Loucy (cell line): ENCODE data around the gene LRR1.
A peak's percentile ranks its signal among the peaks of the same experiment; 100 is the strongest.

ENCODE experiments used
- H2AFZ ChIP-seq: fragments of 200-600 bp; sonication (generic); 2 replicates; pipeline ENCODE4 v1.6.0; 2016; ENCODE audit warnings: antibody characterized with exemption, mild to moderate bottlenecking, low read length, moderate library complexity
- H3F3A ChIP-seq: fragments of 200-600 bp; 2 replicates; pipeline ENCODE4 v1.6.0; 2016; ENCODE audit warnings: antibody characterized with exemption, low read depth, mild to moderate bottlenecking
- H3K27me3 ChIP-seq: fragments of 200-600 bp; sonication (generic); 2 replicates; pipeline ENCODE4 v1.6.1; 2014; ENCODE audit warnings: low read length, mild to moderate bottlenecking; ENCODE audit not compliant: insufficient read depth, poor library complexity, severe bottlenecking
- H3K36me3 ChIP-seq: fragments of 200-600 bp; sonication (generic); 2 replicates; pipeline ENCODE4 v1.6.1; 2016; ENCODE audit warnings: low read length; ENCODE audit not compliant: insufficient read depth
- H3K4me1 ChIP-seq: fragments of 200-600 bp; sonication (generic); 2 replicates; pipeline ENCODE4 v1.5.1; 2014; ENCODE audit warnings: low read length, mild to moderate bottlenecking; ENCODE audit not compliant: insufficient read depth, poor library complexity, severe bottlenecking
- H3K4me2 ChIP-seq: fragments of 200-600 bp; sonication (generic); 2 replicates; pipeline ENCODE4 v1.6.0; 2014; ENCODE audit warnings: antibody characterized with exemption, low read length, low read depth, mild to moderate bottlenecking; ENCODE audit not compliant: poor library complexity, severe bottlenecking
- H3K4me3 ChIP-seq: fragments of 200-600 bp; sonication (generic); 2 replicates; pipeline ENCODE4 v1.5.1; 2014; ENCODE audit warnings: low read length, mild to moderate bottlenecking, mixed read lengths; ENCODE audit not compliant: poor library complexity, severe bottlenecking
- H3K79me2 ChIP-seq: fragments of 200-600 bp; sonication (generic); 2 replicates; pipeline ENCODE4 v1.6.1; 2014; ENCODE audit warnings: low read length; ENCODE audit not compliant: insufficient read depth
- H3K9ac ChIP-seq: fragments of 200-600 bp; sonication (generic); 2 replicates; pipeline ENCODE4 v1.6.0; 2014; ENCODE audit warnings: mild to moderate bottlenecking, low read depth, low read length, moderate library complexity; ENCODE audit not compliant: poor library complexity, severe bottlenecking
- H3K9me2 ChIP-seq: fragments of 200-600 bp; sonication (generic); replicated peaks from 2 replicates; pipeline ENCODE4 v1.6.1; 2016; ENCODE audit warnings: low read depth, low read length, mixed read lengths
- H3K9me3 ChIP-seq: fragments of 200-600 bp; sonication (generic); 2 replicates; pipeline ENCODE4 v1.6.1; 2014; ENCODE audit warnings: mild to moderate bottlenecking, antibody characterized with exemption, low read length, low read depth; ENCODE audit not compliant: insufficient read depth
- H4K20me1 ChIP-seq: fragments of 200-600 bp; sonication (generic); 2 replicates; pipeline ENCODE4 v1.6.0; 2014; ENCODE audit warnings: antibody characterized with exemption, low read length, mild to moderate bottlenecking; ENCODE audit not compliant: insufficient read depth, poor library complexity, severe bottlenecking
- EZH2phosphoT487 ChIP-seq: fragments of 200-600 bp; IDR thresholded peaks from 2 replicates; pipeline ENCODE4 v1.6.1; 2018; ENCODE audit warnings: antibody characterized with exemption, mild to moderate bottlenecking, moderate library complexity, borderline replicate concordance
- TF ChIP-seq, protein P1 (sequence below): fragments of 200-600 bp; sonication (generic); conservative IDR thresholded peaks from 2 replicates; pipeline ENCODE4 v1.5.1; 2014; ENCODE audit warnings: mild to moderate bottlenecking, antibody characterized with exemption, low read length

Gene LRR1

GRCh38 chr14:49594347-49595091 lies 4.2 kb upstream of the LRR1 start:
- peaks cover 35% of the 10 kb centered on the region for H3K4me1 ChIP-seq
- H3K79me2 ChIP-seq: peaks cover 33% of the 10 kb centered on the region
- H3K9me2 ChIP-seq: no peaks in the 10 kb centered on the region
- H3K9ac ChIP-seq: peak overlapping the region; percentile 58
- H3K4me2 ChIP-seq: peak overlapping the region; percentile 61
- H3F3A ChIP-seq: 0 out of 2 replicates have a peak, but pooled peaks cover 7% of the 10 kb centered on the region
- no peaks in the 10 kb centered on the region for H3K9me3 ChIP-seq
- peak overlapping the region; percentile 34 for H3K4me3 ChIP-seq
- no peaks in the 10 kb centered on the region for H3K36me3 ChIP-seq
- no peaks in the 10 kb centered on the region for H3K27me3 ChIP-seq
- peak overlapping the region; percentile 6; the same call in 1 of the 2 replicates for H2AFZ ChIP-seq
- H4K20me1 ChIP-seq: no peaks in the 10 kb centered on the region
- no peak for TF ChIP-seq EZH2phosphoT487
- TF ChIP-seq, protein P1, sequence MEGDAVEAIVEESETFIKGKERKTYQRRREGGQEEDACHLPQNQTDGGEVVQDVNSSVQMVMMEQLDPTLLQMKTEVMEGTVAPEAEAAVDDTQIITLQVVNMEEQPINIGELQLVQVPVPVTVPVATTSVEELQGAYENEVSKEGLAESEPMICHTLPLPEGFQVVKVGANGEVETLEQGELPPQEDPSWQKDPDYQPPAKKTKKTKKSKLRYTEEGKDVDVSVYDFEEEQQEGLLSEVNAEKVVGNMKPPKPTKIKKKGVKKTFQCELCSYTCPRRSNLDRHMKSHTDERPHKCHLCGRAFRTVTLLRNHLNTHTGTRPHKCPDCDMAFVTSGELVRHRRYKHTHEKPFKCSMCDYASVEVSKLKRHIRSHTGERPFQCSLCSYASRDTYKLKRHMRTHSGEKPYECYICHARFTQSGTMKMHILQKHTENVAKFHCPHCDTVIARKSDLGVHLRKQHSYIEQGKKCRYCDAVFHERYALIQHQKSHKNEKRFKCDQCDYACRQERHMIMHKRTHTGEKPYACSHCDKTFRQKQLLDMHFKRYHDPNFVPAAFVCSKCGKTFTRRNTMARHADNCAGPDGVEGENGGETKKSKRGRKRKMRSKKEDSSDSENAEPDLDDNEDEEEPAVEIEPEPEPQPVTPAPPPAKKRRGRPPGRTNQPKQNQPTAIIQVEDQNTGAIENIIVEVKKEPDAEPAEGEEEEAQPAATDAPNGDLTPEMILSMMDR: no peak

DNA sequence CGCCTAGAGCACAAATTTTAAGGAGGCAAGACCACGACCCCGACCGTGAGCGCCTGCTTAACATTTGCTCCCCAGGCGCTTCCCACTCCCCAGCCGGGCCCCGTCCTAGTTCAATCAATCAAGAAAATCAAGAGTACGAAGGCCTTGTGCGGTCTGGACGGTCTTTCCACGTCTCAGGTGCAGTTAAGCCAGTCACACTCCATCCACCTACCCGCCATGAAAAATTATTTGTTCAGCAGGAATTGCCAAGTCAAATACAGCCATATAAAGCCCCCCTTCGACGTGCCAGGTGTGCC lies 603 bp upstream of the LRR1 start:
- no peaks in the 10 kb centered on the region for H3K9me2 ChIP-seq
- peak overlapping the region; percentile 97 for H3K9ac ChIP-seq
- no peaks in the 10 kb centered on the region for H3K27me3 ChIP-seq
- H2AFZ ChIP-seq: peak overlapping the region; percentile 79
- peaks cover 53% of the 10 kb centered on the region for H3K4me1 ChIP-seq
- peaks cover 5% of the 10 kb centered on the region; the same call in 1 of the 2 replicates for H3K36me3 ChIP-seq
- peaks cover 19% of the 10 kb centered on the region for H4K20me1 ChIP-seq
- peak overlapping the region; percentile 79 for H3K4me2 ChIP-seq
- no peaks in the 10 kb centered on the region for H3K9me3 ChIP-seq
- TF ChIP-seq, protein P1: no peak
- no peak for TF ChIP-seq EZH2phosphoT487
- H3F3A ChIP-seq: 0 out of 2 replicates have a peak, but pooled peaks cover 7% of the 10 kb centered on the region
- peak overlapping the region; percentile 100 for H3K4me3 ChIP-seq
- peaks cover 69% of the 10 kb centered on the region for H3K79me2 ChIP-seq

GRCh38 chr14:49607583-49607982 lies 8.8 kb downstream of the LRR1 start:
- no peaks in the 10 kb centered on the region for H3K9me2 ChIP-seq
- no peak overlapping the region for H3K4me3 ChIP-seq
- H3K4me2 ChIP-seq: peak overlapping the region; percentile 12
- H2AFZ ChIP-seq: no peak overlapping the region
- H4K20me1 ChIP-seq: peaks cover 27% of the 10 kb centered on the region
- H3K9me3 ChIP-seq: no peaks in the 10 kb centered on the region
- TF ChIP-seq EZH2phosphoT487: no peak
- TF ChIP-seq, protein P1: no peak
- peaks cover 87% of the 10 kb centered on the region for H3K79me2 ChIP-seq
- H3K4me1 ChIP-seq: peaks cover 12% of the 10 kb centered on the region
- no peak overlapping the region for H3K9ac ChIP-seq
- 0 out of 2 replicates have a peak, but pooled peaks cover 2% of the 10 kb centered on the region for H3F3A ChIP-seq
- no peaks in the 10 kb centered on the region for H3K27me3 ChIP-seq
- peaks cover 32% of the 10 kb centered on the region for H3K36me3 ChIP-seq
